Raji (cell line): ENCODE results near the gene NR1H4.

Source experiments
- POLR2A ChIP-seq: IDR thresholded peaks from 2 replicates; pipeline ENCODE4 v1.6.1; 2011; ENCODE audit warnings: low read depth, low read length, control low read depth; ENCODE audit not compliant: insufficient read depth

Gene NR1H4

DNA sequence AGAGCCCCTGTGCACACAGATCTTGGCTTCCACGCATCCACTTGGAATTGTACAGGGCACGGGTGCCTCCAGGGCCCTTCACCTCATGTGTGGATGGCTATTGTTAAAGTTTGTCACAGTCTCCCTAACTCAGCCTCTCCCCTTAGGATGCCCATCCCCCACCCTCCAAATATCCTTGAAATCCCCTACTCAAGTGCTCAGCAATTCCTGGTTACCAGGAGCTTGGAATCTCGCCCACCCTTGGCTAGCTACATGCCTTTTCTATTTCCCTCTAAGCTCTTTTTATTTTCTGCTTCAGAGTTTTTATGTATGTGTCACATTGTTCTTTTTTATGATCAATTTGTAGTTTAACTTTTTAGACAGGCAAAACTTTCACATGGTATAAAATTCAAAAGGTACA is 13.0 kb upstream of the NR1H4 start:
- no peak for TF ChIP-seq POLR2A

DNA sequence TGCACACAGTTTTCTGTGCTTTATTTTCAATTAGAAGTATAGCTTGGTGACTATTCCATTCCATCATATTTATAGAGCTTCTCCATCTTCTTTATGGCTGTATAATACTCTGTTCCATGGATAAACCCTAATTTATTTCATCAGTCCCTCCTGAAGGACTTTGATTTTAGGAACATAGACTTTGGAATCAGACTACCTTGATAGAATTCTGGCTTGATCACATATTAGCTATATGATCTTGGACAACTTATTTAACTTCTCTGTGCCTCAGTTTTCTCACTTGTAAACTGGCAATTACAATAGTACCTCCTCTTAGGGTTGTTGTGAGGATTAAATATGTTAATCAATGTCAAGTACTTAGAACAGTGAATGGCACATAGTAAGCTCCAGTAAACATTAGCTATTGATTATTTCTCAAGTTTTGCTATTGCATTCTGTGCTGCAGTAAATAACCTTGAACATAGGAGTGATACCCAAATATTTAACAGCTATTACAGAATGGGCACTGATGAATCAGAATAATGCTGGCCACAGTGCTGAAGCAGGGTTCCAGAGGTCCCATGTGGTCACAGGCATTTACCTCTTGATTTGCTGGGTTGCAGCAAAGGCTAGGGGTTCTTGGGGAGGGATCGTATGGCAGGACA is 12.2 kb upstream of the NR1H4 start:
- no peak for TF ChIP-seq POLR2A

DNA sequence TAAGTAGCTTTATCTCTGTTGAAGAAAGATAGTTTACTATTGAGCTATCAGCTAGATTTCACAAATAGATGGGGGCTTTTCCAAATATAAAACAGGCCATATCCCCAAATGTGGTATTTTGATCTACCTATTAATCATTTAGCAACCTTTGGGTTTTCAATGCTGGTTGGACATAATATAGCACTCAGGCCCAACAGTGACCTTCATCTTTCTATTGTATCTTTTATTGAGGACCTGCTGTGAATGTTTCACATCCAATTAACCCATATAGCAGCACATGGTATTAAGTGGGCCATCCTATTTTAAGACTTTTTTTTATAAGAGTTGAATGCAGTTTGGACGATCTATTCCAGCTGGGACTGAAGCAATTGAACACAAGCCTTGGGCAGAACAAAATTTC is 10.0 kb upstream of the NR1H4 start:
- no peak for TF ChIP-seq POLR2A

DNA sequence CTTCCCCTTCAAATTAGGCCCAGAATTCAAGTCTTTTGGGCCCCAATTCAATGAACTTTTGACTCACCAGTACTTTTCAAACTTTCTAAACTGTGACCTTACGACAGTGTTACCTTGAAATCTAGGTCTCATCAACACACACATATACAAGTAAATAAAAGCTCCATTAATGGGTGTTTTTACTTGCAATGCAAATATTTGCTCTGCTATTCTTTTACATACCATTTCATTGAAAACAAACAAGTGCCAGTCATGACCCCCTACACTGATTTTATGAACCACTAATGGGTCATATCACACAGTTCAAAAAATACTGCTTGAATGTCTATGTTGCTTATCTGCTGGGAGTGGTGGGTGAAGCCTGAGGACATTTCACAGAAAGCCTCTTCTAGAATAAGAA is 9.1 kb upstream of the NR1H4 start:
- TF ChIP-seq POLR2A, result no peak

DNA sequence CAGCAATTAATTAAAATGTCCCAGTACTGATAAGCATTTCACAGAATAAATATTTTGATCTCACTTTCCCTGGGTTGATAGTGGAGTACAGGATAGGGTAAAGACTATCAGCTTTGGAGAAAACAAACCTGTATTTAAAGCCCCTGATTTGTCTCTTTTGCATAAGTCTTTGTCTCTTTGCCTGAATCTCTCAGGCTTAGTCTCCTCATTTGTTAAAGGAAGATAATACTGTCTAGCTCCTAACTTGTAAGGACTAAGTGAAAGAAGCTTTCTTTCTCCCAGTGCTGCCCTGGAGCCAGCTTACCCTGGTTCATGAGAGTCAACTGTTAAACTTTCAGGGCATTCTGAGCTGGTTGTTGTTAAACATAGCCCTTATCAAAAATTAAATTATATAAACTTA is 5.5 kb upstream of the NR1H4 start:
- TF ChIP-seq POLR2A, result no peak

DNA sequence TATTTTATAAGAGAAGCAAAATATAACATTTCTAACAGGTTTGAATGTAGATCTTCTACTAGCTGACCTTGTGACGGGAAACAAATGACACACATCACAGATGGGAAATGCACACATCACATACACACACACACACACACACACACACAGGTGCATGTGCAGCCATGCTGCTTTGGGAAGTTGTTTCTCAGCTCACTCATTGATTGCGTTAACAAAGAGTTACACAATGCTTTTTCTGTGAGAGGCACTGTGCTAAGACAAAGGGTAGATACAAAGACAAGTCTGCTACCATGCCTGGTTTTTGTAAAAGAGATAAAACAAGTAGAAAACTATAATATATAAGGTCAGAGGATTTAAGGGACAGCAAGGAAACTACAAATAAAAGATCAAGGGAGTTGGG is 1.3 kb upstream of the NR1H4 start:
- TF ChIP-seq POLR2A, result no peak

DNA sequence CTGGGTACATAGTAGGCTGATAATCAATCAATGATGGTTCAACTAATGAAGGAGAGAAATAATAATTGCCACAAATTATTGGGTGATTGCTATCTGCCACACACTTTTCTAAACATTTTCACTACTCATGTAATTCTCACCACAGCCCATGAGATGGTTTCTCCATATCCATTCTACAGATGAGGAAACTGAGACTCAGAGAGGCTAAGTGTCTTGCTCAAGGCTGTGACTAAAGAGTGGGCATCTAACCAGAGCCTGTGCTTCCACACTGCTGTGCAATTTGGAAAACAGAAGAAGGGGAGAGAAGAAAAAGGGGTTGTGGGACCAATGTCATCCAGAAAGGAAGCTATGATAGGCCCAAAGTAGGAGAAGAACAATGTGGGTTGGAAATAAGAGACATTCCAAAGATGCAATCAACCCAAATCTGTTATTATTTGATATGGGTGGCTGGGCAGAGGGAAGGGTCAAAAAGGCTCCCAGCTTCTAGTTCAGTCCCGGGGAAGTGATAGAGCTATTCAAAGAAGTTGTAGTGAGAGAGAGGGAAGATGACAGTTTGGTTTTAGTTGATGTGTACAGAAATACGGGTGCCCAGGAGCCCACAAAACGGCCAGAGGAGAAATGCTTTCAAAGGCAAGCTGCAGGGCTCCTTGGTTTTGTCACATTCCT is 483 bp upstream of the NR1H4 start:
- TF ChIP-seq POLR2A, result no peak

DNA sequence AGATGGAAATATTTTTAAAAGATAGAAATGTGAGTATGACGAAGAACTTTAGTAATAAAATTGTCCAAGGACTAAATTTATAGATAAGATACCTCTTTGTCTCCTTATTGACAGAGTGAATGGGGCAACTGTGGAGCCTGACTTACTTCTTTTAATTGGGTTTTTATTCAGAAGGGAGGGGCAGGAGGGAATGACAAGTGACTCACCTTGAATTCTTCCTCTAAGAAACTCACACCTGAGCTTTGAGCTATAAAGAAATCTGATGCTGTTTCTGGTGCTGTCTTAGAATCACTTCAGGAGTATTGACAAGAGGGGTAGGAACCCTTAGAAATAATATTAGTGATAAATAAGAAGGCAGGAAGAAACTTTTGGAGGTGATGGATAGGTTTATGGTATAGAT is 951 bp downstream of the NR1H4 start:
- TF ChIP-seq POLR2A, result no peak

DNA sequence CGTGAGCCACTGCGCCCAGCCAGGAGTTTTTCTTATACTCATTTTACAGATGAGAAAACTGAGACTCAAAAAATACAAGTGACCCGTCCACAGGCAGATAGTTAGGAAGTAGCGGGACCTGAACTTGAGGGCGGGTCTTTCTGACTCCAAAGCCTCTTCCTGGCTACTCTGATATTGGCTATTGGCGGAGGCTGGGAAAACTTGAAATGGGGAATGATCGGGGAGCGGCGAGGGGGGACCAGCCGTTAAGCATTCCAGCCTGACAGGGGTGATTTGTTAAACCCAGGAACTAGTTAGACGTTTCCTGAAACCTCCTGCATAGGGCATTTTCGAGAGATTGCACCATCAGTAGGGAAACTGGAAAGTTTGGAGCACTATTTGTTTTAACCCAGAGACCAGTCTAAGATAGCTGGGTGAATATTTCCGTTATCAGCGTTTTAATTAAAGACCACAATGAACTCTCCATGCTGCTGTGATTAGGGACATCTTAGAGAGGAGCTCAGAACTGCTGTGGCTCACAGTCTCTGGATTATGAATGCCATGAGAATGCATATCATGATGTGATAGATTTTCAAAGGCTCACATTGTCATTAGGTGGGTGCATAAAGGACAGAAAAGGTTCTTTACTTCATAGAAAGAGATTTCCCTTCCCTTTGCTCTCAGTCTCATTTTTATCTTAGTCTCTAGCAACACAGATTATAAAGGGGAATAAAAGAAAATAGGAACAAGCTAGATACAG is 2.5 kb downstream of the NR1H4 start:
- no peak for TF ChIP-seq POLR2A

DNA sequence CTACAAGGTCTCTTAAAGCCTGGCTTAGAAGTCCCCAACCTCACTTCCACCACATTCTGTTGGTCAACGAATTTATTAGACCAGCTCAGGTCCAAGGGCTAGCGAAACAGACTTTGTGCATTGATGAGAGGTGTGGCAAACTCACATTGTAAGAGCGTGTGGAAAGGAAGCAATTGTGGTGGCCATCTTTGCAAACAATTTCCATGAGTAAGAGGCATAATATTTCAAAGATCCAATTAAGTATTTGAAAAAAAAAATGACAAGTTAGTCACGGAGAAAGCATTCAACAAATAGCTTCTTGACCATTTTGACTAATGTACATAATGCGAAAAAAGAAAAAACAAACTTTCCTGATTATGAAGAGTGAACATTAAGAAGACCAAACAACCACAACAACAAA is 7.4 kb downstream of the NR1H4 start:
- TF ChIP-seq POLR2A, result no peak

DNA sequence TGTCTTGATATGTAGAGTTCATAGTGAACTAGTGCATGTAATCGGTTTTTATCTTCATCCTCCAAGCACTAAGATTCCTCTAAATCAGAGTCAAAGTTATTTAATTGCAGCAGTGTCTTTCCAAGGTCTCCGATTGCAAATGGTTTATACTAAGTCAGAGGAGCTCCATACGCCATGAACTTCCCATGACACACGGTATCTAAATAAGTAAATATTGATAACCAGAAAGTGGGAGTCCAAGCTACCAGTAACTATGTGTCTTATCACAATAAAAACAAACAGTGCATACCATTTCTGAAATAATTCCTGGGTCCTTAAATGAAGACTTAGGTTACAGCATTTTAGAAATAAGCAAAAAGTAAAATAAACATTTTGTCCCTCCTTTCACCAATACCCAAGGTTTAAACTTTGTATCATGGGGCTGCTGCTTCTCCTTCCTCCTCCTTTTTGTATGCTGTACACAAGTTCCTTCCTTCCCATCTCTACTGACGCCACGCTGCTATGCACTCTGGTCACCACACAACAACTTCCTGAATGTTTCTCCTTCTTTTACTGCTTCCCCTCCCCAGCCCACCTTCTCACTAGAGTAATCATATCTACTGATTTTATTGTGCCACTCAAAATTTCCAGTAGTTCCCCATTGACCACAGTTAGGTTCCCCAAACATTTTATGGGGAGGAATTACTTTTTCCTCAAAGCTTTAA is 10.7 kb downstream of the NR1H4 start:
- no peak for TF ChIP-seq POLR2A

DNA sequence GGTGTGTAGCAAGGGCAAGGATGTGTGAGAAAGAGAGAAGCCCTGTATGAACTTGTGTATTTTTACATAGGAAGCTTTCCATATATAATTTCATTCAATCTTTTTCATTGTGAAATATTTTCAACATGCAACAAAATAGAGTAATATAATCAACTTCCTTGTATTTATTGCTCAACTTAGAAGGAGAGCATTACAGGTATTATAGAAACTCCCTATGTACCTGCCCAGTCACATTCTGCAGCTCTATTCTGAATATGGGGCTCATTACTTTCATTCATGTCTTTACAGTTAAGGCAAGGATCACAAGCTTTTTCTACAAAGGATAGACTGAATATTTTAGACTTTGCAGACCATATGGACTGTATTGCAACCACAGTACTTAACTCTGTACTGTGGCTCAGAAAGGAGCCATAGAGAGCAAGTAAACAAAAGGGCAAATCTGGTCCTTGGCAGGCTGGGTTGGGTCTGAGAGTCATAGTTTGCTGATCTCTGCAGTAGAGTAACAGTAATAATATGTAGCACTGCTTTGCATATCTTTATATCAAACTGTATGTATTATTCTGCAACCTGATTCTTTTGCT is 11.3 kb downstream of the NR1H4 start:
- no peak for TF ChIP-seq POLR2A

DNA sequence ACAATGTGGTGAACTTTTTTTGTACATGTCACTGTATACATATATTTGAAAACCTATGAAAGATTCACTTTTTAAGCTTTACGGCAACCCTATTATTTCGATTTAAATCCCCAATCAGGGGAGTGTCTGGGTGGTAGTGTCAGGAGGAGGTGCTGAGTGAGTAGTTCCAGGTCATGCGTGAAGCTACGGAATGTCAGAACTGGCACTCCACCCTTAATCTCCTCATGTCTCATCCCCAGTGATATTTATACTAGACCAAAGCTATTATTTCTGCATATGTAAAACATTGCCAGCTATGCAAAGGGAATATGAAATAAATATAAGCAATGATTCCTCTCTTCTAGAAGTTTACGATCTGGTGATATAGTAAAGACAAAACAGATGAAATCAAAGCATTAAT is 12.3 kb downstream of the NR1H4 start:
- TF ChIP-seq POLR2A, result no peak

DNA sequence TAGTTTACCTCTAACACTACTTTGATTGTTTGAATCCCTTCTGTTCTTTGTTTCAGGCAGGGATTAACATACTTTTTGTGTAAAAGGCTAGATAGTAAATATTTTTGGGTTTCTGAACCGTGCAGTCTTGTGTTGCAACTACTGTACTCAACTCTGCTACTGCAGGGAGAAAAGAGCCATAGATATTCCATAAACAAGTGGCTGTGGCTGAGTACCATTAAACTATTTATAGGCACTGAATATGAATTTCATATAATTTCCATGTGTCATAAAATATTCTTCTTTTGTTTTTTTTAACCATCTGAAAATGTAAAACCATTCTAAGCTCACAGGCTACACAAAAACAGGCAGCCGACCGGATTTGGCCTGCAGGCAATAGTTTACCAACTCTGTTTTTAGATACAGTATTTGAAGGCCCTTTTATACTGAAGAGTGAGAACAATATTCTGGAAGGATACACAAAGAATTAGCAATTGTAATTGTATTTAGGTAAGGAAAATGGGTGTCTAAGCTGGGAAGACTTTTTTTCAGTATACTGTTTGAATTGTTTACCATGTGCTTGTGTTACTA is 15.7 kb downstream of the NR1H4 start:
- TF ChIP-seq POLR2A, result no peak

DNA sequence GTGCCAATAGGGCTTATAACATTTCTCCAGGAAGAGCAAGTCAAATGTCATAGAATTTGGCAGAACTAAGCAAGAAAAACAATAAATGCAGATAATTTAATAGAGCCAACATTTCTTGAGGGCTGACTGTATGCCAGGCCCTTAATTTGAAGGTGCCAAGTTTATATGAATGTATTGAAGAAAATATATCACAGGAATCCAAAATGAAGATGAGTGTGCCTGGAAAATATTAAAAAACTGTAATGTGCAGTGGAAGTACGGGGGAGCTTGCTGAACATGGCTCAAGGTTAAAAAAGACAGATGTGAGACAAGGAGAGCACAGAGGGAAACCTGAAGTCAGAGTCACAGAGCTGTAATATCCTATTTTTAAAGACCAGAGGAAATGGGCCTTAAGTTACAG is 16.4 kb downstream of the NR1H4 start:
- TF ChIP-seq POLR2A, result no peak
